ENCODE results near the gene TLX1.

- TF ChIP-seq CTCF (IDR thresholded peaks at IDR 0.05; ENCODE audit: low read depth, low read length) (no peak), EZH2phosphoT487 (IDR thresholded peaks at IDR 0.05; ENCODE audit: low read depth) (no peak)
Observed at GRCh38 chr10:101139421-101139911, 8.4 kb downstream of the TLX1 start.

All from OCI-LY3 (cell line).